Measurements from ENCODE around the gene DLGAP1.

DNA sequence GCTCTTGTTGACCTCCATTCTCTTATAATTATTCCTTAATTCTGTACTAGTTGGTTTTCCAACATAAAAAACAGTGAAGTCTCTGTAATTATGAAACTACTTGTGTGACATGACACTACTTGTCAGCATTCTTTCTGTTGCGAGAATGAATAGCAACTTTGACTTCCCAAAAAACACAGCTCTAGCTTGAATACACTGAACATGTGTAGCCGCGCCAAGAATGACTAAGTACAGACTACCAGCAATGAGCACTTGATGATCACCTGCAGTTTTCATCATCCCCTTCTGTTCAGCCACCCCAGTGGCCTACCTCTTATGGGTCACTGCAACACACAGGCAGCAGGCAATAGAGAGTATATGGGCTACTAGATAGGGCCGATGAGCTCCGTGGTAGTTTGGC lies 775.9 kb downstream of the DLGAP1 start:
- TF ChIP-seq, protein P1, sequence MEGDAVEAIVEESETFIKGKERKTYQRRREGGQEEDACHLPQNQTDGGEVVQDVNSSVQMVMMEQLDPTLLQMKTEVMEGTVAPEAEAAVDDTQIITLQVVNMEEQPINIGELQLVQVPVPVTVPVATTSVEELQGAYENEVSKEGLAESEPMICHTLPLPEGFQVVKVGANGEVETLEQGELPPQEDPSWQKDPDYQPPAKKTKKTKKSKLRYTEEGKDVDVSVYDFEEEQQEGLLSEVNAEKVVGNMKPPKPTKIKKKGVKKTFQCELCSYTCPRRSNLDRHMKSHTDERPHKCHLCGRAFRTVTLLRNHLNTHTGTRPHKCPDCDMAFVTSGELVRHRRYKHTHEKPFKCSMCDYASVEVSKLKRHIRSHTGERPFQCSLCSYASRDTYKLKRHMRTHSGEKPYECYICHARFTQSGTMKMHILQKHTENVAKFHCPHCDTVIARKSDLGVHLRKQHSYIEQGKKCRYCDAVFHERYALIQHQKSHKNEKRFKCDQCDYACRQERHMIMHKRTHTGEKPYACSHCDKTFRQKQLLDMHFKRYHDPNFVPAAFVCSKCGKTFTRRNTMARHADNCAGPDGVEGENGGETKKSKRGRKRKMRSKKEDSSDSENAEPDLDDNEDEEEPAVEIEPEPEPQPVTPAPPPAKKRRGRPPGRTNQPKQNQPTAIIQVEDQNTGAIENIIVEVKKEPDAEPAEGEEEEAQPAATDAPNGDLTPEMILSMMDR (IDR thresholded peaks at IDR 0.05): no peak
- TF ChIP-seq EP300 (IDR thresholded peaks at IDR 0.05) (no peak), POLR2A (IDR thresholded peaks at IDR 0.05) (no peak)

Measured in gastroesophageal sphincter (tissue), 3 donors.